Activated T-helper 1 cell treated with anti-CD3 and anti-CD28 coated beads, Interleukin-2, amount 50 U/mL, for 16 hours (primary cell): ENCODE results near the gene ATP2B1.

ENCODE experiments used
- DNase-seq, 2 donors: peaks; one replicate each; pipeline ENCODE4 v3.0.0-alpha.2; 2020; ENCODE audit warnings: low read depth in 1 of 2, low spot score in 1 of 2

Gene ATP2B1

DNA sequence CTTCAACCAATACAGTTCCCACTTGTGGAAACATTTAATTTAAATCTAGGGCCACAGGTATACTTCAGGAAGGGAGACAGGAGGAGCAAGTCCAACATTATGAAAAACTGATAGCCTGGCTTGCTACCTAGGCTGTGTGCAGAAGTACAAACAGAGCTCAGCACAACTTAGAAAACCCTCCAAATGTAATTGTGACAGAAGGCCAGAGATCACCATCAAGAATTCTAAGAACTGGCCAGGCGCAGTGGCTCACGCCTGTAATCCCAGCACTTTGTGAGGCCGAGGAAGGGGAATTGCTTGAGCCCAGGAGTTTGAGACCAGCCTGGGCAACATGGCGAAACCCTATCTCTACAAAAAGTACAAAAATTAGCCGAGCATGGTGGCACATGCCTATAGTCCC lies 14.1 kb downstream of the ATP2B1 start:
- DNase-seq: no peak

- no peak for DNase-seq
These were observed 14.9 kb downstream of the ATP2B1 start for GRCh38 chr12:89693639-89694202.

DNA sequence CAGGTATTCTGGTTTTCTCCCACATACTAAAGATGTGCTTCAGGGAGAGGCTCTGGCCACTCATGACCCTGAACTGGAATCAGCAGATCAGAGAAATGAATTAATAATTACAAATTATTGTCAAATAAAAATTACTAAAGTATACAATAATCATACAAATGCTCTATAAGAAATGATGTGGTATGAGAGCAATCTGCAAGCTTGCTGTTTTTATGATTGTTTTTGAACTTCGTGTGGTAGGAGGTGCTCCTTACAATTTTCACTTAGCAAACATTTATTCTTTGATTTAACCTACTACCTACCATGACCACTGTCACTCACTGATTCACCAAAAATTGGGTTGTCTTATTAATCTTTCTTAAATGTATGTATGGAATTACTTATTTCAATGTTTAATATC lies 16.2 kb downstream of the ATP2B1 start:
- no peak for DNase-seq

GRCh38 chr12:89691659-89692058 lies 17.0 kb downstream of the ATP2B1 start:
- no peak for DNase-seq

DNA sequence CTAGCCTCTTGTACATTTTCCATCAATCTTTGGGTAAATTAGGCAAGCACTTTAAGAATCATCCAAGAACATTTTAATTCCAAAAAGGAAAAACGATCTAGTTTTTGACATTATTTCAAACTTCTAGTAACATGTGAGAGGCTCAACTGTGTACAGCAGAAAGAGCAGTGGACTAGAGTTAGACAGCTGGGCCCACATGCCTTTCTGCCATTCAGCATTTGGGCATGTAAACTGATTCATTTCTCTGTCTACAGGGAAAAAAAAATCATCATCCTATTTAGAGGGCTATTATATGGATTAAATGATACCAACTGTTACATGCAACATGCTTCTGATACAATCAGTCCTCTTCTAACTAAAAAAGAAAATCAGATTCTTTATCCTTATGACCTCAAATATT lies 17.7 kb downstream of the ATP2B1 start:
- DNase-seq: no peak

GRCh38 chr12:89689306-89689705 lies 19.3 kb downstream of the ATP2B1 start:
- DNase-seq: no peak

DNA sequence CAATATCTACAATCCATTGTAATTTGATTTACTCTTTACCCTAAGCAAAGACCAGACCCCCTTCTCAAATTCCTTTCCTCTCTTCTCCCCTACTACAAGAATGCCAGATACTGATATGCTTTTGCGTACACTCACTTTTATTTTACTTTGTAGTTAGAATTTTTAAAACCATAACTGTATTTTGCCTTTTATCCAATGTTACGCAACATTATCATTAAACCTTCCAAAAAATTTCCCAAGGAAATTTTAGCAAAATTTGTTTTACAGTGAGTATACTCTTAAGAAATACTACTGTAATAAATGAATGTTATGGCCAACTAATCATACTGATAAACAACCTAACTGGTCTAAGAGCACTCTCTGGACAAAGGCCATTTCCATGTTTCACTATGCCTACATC lies 22.3 kb downstream of the ATP2B1 start:
- no peak for DNase-seq

- no peak for DNase-seq
These were observed 23.2 kb downstream of the ATP2B1 start for GRCh38 chr12:89685363-89685972.

- DNase-seq: no peak
These were observed 24.5 kb downstream of the ATP2B1 start for GRCh38 chr12:89684136-89684535.

DNA sequence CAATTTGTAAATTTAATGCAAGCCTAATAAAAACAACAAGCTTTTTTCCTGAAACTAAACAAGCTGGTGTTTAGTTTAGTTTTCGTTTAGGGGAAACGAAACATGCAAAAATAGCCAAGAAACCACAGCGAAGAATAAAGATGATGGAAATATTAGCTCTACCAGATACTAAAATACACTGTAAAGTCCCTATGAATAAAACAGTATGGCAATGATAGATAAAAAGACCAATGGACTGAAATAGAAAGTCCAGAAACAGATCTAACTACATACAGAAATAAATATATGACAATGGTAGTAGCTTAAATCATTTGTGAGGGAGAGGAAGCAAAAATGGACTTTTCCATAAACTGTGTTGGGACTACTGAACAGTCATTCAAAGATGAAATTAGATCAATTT lies 26.4 kb downstream of the ATP2B1 start:
- DNase-seq: no peak

DNA sequence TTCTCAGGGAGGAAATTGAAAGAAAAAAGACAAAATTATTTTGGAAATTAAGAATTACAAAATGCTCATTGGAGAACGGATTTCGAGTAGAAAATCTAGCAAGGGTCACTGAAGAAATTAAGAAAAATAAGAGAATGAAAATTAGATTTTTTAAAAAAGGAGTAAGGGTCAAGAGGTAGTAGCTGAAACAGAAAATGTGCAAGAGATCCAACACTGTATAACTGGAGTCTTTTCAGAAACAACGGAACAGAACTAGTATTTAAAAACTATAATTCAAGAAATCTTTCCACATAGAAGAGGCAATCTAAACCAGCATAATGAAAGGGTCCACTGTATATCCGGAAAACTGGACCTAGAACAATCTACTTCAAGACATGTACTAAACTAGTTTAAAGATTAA lies 28.2 kb downstream of the ATP2B1 start:
- DNase-seq: no peak

GRCh38 chr12:89679631-89680030 lies 29.0 kb downstream of the ATP2B1 start:
- no peak for DNase-seq

DNA sequence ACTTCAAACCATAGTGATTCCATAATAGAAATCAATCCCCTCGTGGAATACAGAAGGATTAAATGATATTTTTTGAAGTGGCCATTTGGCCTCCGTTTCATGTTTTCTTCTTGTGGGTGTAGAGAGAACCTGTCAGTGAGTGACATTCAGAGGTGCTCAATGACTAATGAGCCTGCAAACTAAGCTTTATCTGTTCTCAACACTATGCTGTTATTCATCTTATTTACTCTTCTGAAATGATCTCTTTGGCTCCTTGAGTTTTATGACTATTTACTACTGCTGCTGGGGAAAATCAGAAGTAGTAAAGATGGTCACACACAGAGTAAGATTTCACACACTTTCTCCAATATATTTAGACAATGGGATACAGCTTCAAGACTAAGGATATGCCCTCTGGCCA lies 30.4 kb downstream of the ATP2B1 start:
- DNase-seq: no peak

GRCh38 chr12:89676930-89677329 lies 31.7 kb downstream of the ATP2B1 start:
- no peak for DNase-seq

DNA sequence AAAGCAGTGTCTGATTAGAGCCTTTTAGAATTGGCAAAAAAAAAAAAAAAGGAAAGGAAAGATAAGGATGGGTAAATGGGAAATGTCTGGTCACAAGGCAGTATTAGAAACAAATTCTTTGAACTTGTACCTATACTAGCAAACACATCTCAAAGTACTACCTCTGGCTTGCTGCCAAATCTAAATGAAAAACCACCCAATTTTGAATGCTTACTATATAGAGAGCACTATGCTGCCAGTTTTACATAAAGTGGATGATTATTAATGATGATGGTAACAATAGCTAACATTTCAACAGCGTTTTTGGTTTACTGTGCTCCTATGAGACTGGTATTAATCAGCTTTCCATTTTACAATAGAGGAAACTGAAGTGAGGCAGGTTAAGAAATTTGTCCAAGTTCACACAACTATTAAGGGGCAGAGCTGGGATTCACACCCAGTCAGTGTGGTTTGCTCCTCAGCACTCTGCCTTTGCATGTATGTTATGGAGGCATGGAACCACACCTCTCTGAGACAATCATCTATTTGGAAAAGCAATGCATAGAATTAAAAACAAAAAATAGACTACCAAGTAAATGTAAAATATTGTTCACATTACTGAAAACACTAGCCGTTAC lies 34.2 kb downstream of the ATP2B1 start:
- DNase-seq: no peak

DNA sequence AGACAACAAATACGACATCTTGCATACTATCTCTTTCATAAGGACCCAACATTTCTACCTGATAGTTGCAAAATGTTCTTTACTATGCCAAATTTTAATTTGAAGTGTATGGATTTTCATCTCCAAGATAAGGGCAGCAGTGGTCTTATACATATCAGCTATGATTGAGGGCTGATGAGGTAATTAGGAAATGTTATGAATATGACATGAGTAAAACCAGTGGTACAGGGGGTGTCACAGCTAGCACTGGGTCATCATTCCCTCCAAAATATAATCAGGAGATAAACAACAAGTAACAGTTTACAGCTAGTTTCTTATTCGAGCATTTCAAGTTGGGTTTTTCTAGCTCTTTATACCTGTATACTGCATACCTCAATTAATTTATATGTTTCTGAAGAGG lies 35.0 kb downstream of the ATP2B1 start:
- DNase-seq: no peak

DNA sequence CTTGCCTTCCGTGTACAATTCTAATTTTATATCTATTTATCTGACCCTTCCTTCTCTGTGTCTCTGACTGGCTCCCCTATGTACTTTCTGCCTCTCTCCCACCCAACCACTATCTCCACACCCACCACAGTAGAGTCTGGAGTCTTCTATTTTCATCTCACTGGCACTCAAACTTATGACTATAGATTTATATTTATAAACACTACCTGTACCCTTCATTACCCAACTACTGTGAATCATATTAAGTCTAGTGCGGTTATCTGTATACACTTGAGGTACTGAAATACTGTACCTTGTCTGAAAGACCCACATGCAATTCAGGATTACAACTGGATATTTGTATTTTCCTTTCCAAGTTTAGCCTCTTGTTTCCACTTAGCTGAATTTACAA lies 36.1 kb downstream of the ATP2B1 start:
- no peak for DNase-seq

- DNase-seq: no peak
These were observed 37.2 kb downstream of the ATP2B1 start for GRCh38 chr12:89671469-89671868.

DNA sequence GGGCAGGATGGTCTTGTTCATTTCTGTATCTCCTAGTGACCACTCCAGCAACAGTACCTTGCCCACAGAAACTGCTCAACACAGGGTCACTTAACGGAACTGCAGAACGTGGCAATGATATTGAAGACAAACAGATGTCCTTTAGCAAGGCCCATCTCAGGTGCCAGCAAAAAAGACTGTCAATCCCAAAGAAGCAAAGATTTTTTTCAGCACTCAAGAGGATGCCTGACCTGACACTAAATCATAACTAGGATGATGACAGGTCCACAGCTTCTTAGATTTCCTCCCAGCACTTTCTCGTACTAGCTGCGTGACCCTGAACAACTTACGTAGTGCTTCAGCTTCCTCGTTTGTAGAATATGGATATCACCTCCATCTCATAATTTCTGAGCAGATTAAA lies 39.4 kb downstream of the ATP2B1 start:
- DNase-seq: no peak

DNA sequence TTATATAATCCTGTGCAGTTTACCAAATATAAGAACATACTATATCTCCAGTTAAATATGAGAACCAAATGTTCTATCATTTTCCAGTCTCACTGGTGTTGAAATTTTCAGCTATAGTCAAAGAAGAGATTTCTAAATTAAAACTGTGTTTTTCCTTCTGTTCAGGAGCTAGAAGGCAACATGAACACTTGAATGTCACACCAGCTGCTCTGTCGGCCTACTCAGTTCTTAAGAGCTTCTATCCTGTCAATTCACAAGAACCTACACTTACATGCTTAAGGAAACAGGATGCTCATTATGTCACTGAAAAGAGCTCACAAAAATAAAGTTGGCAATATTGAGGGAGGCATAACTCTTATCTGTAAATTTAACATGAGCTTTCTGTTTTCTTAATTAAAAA lies 43.1 kb downstream of the ATP2B1 start:
- DNase-seq: no peak

DNA sequence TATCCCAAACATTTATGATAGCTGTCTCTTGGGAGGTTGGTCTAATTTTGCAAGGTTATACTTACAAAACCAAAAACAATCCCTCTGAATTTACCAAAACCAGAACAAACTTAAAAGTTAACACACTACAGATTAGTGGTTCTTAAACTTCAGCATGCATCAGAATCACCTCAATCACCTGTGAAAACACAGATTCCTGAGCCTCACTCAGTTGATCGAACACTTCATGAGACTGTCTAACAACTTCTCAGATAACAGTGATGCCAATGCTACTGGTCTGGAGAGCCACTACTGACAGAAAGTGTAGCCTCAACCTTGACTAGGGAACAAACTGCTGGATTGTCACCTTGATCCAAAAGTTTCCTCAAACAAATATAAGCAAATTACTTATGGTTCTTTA lies 44.2 kb downstream of the ATP2B1 start:
- no peak for DNase-seq

- DNase-seq: peak in 1 of 2 donors; percentile 6
These were observed 44.9 kb downstream of the ATP2B1 start for GRCh38 chr12:89663577-89664357.
